Stimulated activated CD4-positive, alpha-beta T cell treated with anti-CD3 and anti-CD28 coated beads, Interleukin-2, amount 100 ng/mL, for 4 hours (primary cell): ENCODE results near the gene SCUBE2.

Experiments
- DNase-seq: peaks from one replicate; pipeline ENCODE4 v3.0.0-alpha.2; 2020; ENCODE audit warnings: low read depth

Gene SCUBE2

DNA sequence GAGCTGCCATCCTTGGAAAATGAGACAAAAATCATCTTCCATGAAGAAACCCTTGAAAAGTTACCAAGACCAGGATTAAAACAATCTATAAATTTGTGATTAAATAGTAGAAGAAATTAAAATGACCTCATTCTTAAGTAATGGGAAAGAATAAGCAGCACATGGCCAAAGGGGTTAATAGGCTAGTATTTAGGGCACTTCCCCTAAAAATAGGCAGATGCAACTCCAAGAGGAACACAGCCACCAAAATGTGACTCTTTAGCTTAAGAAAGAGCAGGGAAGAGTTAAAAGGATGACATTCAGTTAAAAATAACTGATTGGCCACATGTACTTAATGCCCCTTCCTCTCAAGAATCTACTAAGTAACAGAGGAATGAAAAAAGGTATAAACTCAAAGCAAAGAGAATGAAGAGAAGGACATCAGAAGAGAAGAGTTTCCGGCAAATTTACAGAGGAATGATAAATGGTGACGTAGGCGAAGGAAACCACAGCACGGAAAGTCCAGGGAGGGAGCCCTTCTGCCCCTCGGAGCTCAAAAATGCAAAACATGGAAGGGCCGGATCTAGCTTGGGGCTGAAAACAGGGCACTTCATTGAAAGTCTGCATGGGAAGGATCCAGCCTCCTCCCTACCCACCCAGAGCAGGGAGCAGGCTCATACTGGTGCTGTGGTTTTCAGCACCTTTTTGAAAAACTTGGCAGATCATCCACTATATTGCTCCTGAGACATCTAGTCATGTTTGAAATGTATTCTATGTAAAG, 17.8 kb downstream of the SCUBE2 start:
- no peak for DNase-seq

DNA sequence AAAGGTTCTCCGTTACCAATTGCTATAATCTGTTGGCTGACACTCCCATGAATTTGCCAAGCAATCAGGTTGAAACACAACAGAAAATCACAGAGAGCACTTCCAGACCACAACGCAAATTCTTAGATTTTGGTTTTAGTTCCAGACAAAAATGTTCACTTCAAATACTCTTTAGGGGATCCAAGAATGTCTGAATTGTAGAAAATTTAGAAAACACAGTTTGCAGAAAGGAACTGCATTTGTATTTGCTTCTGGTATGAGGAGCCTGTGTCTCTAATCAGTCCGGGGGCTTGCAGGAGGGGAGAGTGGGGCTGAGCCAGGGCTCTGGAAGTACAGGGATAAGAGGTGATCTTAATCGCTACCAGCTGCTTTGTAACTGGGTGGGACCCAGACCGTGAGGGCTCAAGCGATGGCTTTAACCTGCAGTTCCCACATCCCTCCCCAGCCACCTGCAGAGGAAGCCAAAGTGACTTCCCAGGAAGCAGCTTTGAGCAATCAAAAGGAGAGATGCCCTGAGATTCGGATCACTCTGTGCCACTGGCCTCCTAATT, 18.7 kb downstream of the SCUBE2 start:
- no peak for DNase-seq

DNA sequence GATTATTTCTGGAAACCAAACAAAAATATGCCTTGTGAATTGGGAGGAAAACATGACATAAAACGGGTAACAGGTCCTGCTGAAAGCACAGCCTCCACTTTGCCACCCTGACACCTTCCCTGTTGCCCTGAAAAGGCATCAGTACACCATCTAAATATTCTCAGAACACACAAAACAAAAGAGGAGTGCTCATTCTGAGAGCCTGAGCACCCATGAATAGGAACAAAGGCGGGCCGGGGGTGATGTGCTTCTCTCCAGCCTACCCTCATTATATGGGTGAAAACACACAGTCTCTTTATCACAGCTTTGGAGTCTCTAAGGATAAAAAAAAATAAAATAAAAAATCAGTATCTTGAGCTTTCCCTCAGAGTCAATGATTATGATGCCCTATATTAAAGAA, 19.7 kb downstream of the SCUBE2 start:
- DNase-seq = no peak

DNA sequence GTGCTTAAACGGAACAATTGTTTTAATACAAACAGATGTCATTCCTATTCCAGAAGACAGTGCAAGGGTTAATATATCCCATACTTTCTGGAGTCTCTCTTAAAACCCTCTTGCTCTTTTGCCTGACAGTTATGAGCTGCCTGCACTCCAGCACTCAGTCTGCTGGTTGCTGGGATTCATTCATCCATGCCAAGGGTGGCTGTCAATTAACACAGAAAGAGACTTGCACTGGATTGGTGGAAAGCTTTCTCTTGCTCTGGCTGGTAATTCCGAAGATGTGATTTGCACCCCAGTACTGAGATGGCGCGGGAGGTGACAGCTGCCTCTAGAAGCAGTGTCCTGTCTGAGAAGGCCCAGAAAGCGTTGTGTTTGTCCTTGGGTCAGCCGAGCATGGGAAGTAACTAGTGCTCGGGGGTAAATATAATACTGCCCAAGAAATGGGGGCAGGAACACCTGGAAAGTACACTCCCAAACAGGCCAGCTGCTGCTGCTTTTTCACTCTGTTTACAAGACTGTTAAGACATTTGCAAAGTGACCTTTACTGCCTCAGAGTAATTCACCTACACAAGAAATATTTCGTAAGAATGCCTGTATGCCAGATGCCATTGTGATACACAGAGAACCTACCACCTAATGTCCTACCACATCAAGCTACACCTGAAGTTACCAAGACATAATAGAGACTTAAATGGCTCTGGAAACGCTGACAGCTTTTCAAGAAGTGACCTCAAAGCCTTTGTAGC, 20.5 kb downstream of the SCUBE2 start:
- DNase-seq = no peak

DNA sequence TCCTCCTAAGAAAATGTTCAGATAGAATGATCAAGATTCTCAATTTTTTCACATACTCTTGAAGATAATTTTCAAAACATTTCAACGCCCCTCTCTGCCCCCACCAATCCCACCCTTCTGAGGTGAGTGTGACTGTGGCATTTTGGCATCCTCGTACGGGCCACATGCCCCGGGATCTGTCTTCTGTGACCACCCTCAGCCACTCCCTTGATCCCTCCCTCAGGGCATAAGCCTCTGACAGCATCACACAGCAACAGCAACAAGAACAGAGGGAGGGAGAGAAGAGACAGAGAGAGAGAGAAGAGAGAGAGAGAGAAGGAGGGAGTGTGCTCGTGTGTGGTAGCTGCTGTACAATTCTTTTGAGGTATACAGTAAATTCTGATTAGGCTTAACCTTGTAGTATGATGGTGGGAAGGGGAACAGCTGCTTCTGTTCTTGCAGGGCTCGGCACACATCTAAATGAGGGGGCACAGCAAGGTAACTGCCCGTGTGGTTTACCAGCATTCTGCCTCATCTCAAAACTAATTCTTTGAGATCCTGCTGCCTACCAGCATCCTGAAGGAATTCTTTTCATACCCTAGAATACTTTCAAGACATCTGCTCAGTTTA, 21.4 kb downstream of the SCUBE2 start:
- DNase-seq = no peak

DNA sequence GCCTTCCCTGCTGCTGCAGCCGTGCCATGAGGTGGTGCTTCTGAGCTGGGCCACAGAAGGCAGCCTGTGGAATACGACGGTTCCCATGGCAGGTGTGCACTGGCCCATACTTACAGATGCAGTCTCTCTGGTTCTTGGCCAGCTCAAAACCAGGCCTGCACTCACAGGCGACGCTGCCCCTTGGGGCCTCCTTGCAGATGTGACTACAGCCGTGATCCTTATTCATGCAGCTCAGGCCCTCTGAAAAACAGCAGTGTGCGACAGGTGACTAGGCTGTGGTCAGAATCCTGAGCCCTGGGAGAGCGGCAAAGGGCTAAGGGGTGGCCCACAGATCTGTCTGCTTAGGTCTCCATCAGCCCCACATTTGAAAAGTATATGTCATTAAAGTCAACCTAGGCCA, 22.1 kb downstream of the SCUBE2 start:
- DNase-seq = no peak

DNA sequence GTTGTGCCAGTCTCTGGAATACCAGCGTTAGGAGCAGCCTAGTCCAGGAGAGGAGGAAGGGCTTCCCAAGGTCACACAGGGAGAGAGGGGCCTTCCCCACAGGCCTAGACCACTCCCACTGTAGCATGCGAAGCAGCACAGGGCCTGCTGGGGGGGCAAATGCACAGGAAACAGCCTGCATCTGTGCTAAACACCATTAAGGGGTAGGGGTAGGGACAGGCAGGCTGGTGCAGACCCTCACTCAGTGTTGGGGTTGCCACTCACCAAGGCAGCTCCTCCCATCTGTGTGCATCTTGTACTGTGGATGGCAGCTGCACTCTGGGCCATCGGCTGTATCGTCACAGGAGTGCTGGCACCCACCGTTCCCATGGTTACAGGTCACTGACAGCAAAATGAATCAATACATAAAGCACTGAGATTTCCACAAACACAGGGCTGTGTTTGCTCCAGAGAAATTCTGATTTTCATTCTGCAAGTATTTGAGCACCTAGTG, 24.9 kb downstream of the SCUBE2 start:
- no peak for DNase-seq

DNA sequence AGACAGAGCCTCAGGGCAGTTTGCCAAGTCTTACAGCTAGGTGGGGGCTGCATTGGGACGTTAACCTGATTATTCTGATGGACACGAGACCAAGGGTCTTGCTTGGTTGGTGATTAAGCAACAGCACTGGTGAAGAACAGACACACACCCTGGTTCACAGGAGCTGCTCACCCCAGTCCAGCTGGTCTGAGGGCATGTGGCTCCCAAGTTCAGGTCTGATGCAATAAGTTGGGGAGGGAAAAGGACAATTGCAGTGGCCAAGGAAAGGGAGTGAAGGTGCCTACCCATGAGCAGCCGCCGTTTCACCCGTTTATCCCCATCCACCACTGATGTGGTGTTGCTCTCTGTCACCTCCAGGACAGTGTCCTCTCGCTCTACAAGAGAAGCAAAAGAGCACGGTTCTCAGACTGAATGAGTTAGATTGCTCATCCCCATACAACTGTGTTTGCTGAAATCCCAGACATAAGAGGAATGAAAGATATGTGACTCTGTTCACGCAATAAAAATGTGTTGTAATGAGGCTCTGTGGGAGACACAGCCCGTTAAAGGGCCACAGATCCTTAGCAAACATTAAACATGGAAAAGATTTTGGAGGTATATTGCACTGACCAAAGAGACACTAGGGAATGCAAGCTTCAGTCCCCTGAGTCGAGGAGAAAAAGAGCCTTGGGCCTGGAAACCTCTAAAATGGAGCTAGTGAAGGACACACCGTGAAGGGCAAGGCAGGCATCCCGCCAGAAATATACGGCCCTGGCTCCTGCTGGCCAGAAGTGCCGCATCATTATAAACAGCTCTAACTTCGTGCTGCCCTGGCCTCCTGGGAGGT, 25.6 kb downstream of the SCUBE2 start:
- no peak for DNase-seq

DNA sequence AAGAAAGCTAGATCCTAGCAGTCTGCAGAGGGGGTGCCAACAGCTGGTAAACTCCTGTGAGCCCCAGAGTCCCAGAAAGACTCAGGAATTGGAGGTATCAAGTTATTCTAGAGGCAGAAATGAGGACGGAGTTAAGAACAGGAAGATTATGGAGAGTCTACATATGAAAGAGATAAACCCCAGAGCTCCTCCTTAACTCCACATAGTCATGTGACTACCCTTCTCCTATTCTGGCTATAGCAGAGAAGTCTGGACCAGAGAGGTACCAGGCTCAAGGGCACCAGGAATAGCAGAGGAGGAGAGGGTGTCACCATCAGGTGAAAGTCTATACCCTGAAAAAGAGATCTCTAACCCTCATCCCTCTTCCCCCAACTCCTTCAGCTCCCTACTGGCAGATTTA, 29.6 kb downstream of the SCUBE2 start:
- DNase-seq = no peak

DNA sequence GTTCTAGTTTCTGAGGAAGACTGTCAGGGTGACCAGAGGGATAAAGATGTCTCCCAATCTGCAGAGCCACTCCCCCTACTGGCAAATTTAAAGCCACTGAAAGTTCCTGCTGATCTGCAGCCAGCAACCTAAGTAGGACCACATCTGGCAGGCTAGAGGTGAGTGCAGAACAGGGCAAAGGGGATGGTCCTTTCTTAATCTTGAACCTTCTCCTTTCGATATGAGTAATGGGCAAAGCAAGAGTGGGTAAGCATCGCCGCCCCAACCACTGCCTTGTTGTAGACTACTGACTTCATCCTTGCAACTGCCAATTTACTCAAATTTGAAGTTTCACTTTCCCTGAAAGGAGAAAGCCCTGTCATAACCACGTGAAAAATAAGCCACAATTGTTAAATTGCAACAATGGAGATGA, 30.7 kb downstream of the SCUBE2 start:
- no peak for DNase-seq

DNA sequence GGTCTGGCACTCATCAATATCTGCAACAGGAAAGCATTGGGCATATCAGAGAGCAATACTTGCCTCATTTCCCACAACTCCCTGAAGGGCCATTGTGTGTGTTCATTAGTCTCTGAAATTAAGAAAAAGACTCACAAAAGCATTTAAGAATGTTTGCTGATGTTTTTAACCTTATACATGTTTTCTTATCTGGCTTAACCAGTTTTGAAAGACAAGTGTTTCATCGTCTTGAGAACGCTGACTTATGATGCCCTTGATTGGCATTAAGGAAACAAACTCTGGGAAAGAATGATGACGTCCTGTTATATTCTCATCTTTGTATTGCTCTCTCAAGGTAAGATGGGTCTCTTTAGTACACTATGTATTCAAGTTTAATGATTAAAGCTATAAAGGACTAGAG, 32.0 kb downstream of the SCUBE2 start:
- no peak for DNase-seq

DNA sequence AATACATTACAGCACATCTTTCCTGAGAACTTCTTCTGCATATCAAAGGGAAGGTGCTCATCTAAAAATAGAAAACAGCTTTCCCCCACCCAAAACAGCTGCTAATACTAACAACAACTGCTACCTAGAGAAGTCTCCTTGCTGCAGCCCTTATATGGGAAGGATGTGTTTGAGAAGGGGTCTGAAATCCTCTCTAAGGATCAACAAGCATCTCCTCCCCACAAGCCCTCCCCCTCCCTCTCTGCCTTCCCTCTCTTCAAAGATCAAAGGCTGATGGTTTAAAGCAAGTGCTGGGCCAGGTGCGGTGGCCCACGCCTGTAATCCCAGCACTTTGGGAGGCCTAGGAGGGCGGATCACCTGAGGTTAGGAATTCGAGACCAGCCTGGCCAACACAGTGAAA, 33.5 kb downstream of the SCUBE2 start:
- no peak for DNase-seq

DNA sequence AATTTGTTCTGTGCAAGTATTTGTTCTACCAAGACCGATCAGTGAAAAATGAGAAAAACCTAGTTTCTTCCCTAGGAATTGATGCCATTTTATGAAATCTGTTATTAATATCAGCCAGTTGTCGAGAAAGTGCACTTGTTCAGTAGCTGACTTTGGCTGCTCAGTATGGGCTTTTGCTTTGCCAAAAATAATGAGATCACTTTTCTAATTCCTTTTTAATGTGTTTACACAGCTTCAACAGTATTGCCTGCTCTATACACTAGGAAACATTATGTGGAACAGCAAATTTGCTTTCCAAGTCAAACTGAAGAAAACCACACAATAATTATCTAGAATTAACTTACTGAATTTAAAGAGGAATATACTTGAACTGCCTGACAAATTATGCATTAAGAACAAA, 34.4 kb downstream of the SCUBE2 start:
- DNase-seq = no peak

DNA sequence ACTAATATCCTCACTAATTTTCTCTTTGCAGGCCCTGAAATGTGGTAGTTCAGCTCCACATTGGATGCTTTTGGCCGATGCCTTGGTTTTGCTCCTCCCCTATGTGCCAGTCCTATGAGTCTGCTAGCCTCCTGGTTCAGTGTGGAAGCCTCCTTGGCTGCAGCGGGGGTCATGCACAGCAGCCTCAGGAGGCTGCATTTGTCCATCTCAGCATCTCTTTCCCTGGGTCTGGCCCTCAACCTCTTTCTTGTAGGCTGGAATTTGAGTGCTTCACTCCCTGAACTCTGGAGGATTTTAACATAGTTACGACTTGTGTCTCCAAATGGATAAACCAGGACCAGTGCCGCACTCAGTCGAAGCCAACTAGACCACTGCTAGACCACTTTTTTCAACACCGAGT, 34.9 kb downstream of the SCUBE2 start:
- no peak for DNase-seq

DNA sequence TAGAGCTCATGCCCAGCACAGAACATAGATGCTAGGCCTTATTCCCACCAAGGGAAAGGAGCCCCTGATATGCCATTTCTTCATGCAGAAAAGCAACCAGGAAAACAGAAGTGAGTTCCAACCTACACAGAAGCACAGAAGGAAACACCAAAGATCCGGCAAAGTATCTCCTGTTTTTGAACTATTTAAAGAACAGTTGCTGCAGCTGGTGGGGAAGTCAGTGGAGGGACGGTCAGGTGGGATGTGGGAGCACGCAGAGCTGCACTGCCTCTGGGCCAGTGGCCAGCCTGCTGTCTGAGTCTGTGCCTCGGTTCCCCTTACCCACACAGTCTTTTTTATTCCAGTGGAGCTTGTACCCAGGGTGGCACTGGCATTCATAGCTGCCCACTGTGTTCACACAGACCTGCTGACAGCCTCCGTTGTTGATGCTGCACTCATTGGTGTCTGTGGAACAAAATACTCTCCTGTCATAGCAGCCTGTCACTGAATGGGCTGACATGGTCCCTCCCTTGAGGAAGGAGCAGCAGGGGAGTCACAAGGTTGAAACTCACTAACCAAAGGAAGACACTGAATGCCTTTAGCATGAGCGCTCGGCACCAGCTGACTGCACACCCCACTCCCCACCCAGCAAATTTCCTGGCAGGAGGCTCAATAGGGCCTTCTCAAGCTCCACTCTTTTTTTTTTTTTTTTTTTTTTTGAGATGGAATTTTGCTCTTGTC, 37.9 kb downstream of the SCUBE2 start:
- no peak for DNase-seq

DNA sequence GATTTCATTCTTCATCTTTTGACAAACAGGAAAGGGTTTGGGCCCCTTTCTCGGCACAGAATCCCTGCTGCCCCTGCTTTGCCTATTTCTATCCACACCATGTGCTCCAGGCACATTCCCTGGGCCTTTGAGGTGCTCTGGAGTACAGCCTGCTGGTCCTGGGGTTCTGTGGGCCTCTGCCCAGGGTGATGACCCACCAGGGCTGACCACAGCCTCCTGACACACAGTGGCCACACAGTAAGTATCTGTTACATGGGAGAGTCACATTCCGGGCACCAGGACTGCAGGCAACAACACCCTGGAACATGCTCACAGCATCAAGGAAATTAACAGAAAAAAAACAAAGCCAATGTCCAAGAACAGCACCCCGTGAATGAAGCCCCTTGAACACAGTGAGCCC, 39.1 kb downstream of the SCUBE2 start:
- no peak for DNase-seq

DNA sequence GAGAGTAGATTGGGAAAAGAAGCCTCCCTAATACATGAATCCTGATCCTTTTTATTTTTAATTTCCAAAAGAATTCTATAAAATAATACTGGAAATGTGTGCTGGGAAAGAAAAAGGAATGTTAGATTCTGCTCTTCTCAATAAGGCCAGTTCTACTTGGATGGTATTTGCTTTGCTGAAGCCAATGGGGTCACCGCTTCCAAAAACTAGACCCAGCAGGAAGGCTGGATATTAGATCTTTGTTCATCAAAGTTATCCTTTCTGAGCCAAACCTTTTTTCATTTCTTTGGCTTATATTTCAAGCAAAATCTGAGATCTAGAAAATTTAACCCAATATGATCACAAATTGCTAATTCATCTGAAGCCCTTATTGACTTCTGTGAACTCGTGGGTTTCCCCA, 41.4 kb downstream of the SCUBE2 start:
- DNase-seq = no peak

DNA sequence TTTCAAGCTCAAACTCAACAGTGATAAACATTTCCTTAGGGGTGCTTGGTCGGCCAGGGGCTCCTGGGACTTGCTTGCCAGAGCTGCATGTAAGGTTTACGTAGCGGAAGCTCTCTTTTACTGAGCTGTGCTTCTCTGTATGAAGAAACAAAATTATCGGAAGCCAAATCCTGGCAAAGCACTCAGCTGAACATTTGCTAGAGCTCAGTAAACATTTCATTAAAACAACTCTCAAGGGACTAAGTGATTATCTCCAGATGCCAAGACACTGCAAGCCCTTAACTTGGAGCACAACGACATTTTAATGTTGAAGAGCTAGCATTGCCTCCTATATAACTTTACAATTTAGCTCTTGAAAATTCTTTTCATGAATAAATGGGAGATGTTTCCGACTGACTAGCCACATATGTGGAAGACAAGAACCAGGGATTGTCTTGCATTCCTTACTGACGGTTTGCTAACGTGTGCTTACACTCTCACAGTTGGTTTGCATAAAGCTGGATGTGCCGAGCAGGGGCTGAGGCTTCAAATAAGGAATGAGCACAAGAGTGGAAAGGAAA, 43.4 kb downstream of the SCUBE2 start:
- DNase-seq = no peak

DNA sequence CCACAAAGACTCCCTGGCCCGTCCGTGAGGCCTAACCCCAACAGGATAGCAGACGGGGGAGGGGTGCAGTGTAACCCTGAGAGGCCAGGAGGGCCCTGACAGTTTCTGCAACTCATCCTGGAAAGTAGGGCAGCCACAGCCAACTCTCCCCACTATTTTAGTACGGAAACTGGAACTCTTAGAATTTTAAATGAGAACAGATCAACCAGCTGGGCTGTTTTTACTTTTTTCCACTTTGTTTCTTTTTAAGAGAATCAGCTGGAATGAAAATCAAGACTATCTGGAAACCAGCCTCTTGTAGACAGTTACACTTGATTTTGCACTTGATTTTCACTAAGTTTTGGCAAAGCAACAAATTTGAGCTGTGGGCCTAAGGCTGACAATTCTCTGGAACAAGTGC, 44.9 kb downstream of the SCUBE2 start:
- no peak for DNase-seq

DNA sequence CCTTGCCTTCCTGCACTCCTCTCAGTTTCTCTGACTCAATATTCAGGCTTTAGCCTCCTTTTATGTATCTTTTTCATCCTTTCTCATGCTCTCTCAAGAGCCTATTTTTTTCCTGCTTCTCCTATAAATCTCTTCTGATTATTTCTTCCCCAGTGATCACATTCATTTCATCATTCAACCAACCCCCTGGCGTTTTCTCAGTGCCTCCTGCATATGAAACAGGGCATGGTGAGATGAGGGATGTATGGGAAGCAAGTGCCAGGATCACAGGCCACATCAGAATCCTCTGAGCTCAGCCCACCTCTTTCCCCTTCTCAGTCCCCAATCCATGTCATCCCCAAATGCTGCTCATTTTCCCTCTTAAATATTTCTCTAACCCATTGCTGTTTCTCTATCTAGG, 48.9 kb downstream of the SCUBE2 start:
- DNase-seq = no peak

DNA sequence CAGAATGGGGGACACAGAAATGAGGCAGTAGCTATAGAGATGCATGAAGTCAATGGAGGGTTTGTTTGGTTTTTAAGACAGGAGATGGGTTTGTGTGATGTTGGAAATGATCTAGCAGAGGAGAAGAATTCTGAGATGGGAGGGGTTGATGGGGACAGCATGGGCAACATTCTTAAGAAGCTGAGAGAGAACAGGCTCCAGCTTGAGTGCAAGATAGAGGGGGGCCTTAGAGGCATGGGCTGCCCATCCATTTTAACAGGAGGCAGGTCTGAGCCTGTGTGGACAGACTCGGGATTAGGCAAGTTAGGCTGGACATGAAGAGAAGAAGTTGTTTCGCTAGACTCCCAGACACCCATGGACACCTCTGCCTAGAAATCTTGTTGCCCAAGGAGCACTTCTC, 49.7 kb downstream of the SCUBE2 start:
- no peak for DNase-seq
